CD4-positive, alpha-beta T cell treated with Interleukin-4 for 4 hours (primary cell): ENCODE data around the gene ATF7IP.
A peak's percentile ranks its signal among the peaks of the same experiment; 100 is the strongest.
"Not testable (repeated sequence)": the region's sequence is repeated elsewhere in the genome, so short reads cannot be mapped to it uniquely, and the experiment has no call there.

Experiments
- DNase-seq: peaks from one replicate; pipeline ENCODE4 v3.0.0-alpha.2; 2020

The ATF7IP gene

GRCh38 chr12:14384783-14385638, 19.5 kb downstream of the ATF7IP start:
- DNase-seq: peak; percentile 89

DNA sequence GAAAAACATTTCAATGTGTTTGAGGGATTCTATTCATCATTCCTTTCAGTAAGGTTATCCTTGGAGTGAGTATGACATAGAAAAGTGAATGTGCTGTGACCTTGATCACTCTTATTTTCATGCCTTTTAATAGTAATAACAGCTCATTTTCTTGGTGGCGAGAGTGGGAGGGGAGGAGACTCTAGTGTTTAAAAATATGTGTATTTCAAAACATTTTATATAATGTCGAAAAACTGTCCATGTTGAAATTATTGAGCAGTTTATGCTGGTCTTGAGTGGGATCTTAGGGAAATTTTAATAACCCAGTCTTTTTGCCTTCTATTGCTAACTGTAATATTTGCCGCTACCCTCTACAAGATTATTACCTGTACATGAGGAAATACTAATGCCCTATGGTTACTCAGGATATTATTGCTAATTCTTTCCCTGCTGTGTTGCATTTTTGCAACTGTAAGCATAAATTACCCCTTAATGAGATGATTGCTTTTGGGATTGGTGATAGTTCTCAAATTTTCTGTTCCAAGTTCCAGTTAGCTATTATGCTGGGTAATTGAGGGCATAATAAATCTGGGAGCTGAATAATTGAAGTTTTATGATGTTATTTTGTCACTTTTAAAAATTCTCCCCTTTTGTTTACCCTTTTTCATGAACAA, 21.9 kb downstream of the ATF7IP start:
- DNase-seq: no peak

GRCh38 chr12:14390449-14390848, 25.0 kb downstream of the ATF7IP start:
- no peak for DNase-seq

- DNase-seq: peak; percentile 72
Observed at GRCh38 chr12:14390870-14391530, 25.5 kb downstream of the ATF7IP start.

- no peak for DNase-seq
Observed at GRCh38 chr12:14393751-14394150, 28.3 kb downstream of the ATF7IP start.

DNA sequence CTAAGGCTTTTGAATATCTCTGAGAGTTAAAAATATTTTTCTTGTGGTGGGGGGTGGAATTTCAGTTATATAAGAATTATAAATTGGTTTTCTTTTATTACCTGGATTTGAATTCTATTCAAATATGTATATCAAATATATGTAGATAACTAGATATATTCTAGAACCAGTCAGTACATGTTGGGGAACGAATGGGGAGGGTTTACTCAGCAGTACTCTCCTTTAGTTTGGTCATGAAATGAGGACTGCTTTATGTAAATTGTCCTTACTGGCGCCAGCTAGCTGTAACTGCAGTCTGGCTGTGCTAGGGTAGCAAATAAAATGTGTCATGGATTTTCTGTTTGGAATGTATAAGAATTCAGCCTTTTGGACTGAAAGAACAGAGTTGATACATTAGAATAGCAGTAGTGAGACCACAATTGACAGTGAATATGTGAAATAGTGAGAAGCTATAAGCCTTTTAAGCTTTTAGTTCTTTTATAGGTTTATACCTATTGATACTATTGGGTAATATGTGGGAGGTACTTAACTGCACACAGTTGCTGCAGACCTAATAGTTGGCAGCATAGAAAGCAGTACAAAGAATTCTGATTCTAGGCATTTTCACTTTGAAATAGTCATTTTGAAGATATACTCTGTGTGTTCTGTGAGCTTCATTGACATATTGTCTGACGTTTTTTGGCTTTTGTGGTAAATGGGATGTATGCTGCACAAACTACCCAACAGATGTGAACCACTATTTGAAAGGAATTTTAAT, 29.0 kb downstream of the ATF7IP start:
- peak; percentile 82 for DNase-seq

GRCh38 chr12:14395074-14395778, 29.7 kb downstream of the ATF7IP start:
- no peak for DNase-seq

- DNase-seq: peak; percentile 74
Observed at GRCh38 chr12:14396071-14396470, 30.6 kb downstream of the ATF7IP start.

DNA sequence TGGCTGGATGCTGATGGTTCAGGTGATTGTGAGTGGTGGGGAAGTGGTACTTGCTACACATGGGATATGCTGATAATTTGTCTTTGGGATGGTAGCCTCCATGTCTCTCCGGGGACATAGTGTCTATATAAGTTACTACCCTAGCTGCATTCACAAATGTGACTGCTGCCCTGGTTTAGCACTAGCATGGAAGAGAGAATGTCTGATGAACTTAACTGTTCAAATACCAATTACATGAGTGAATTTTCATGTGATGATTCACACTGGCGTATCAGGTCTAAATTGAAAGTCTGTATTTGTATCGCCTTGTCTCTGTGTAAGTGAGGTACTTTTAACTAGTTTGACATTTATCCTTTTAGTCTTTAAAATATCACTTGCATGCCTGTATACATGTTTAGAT, 34.4 kb downstream of the ATF7IP start:
- DNase-seq: peak; percentile 65

- no peak for DNase-seq
Observed at GRCh38 chr12:14400599-14400998, 35.1 kb downstream of the ATF7IP start.

- peak; percentile 33 for DNase-seq
Observed at GRCh38 chr12:14401267-14401666, 35.8 kb downstream of the ATF7IP start.

GRCh38 chr12:14402697-14403096, 37.2 kb downstream of the ATF7IP start:
- DNase-seq: no peak

DNA sequence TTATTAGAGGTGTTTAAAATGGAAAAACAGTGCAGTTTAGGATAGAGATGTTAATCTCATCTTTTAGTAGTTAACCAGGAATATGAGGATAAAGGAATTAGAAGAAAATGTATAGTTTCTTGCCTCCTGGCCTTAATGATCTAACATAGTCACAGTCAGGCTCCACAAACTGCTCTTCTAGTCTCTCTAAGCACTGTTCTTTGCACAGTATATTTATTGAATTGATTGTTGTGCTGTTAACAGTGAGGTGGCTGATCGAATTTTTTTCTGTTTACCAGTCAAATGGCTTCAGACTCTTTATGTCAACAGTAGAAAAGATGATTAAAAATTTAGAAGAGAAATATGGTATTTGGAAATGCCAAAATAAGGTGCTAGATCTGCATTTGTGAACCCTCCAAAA, 37.8 kb downstream of the ATF7IP start:
- DNase-seq: no peak

DNA sequence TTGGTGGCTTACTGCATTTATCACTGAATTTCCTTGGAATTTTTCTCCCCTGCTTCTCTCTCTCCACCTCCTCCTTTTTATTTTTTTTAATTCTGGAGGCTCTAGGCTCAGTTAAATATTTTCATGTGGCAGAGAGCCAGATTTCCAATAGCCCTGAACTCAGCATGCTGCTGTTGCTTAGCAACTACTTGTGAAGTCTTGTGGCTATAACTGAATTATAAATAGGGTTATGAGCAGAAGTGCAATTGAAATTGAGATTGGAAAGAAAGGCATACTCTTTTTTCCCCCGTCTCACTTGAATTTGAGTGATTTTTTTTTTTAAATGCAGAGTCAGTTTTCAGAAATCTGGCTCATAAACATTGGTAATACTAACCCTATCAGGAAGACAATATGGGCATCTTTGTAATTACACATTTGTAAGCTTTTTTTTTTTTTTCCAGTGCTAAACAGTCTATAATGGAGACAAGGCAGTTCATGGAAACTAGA, 38.3 kb downstream of the ATF7IP start:
- peak; percentile 88 for DNase-seq

- not testable (repeated sequence) for DNase-seq
Observed at GRCh38 chr12:14405407-14405806, 39.9 kb downstream of the ATF7IP start.

- DNase-seq: peak; percentile 46
Observed at GRCh38 chr12:14408208-14408607, 42.7 kb downstream of the ATF7IP start.

DNA sequence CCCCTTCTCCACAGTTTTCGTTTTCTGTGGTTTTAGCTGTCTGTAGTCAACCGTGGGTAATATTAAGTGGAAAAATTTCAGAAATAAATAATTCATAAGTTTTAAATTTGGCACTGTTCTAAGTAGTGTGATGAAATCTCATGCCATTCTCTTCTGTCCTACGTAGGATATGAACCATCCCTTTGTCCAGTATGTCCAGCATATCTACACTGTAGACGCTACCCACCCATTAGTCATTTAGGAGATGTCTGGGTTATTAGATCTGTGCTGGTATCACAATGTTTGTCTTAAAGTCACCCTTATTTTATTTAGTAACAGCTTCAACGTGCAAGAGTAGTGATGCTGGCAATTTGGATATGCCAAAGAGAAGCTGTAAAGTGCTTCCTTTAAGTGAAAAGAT, 44.7 kb downstream of the ATF7IP start:
- DNase-seq: no peak

DNA sequence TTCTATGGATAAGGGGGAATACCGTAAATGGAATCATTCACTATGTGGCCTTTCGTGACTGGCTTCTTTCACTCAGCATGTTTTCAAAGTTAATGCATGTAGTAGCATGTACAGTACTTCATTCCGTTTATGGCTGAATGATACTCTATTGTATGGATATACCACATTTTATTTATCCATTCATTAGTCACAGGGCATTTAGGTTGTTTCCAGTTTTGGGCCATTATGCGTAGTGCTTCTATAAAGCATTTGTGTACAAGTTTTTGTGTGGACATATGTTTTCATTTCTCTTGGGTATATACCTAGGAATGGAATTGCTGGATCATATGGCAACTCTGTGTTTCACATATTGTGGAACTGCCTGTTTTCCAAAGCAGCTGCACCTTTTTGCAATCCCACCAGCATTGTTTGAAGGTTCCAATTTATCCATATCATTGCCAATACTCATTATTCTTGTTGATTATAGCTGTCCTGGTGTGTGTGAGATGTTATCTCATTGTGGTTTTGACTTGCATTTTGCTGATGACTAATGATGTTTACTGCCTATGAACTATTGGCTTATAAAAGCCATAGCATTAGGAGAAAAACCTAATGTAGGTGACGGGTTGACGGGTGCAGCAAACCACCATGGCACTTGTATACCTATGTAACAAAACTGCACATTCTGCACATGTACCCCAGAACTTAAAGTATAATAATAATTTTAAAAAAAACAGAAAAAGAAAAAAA, 45.5 kb downstream of the ATF7IP start:
- DNase-seq: peak; percentile 85

- peak; percentile 85 for DNase-seq
Observed at GRCh38 chr12:14416658-14417057, 51.2 kb downstream of the ATF7IP start.

GRCh38 chr12:14417715-14418114, 52.2 kb downstream of the ATF7IP start:
- peak; percentile 89 for DNase-seq

DNA sequence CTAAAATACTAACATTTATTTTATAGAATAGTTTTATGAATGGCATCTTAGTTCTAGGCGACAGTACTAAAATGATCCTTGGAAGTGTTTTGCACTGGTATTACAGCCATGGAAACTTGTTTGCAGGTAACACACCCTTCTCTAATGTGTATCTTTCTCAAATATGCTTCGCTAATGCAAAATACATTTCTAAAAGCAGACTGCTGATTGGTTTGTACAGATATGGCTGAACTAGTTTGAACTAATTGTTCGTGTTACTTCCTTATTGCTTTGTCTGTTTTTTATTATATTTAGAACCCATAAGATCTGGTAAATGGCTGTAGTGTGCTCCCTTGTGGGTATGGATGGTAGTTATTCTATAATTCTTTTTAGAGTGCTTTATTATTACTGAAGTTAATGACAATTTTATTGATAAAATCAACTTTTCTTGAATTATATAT, 53.0 kb downstream of the ATF7IP start:
- DNase-seq: peak; percentile 70
